ENCODE data around the gene GNA12. TPM values are rescaled to one million over a fixed set of nuclear protein-coding genes. Genes with fewer than 3 reads are reported as not detected.

Gene GNA12
- 26.4 and 29.2 TPM in 2 replicates for total RNA-seq

GRCh38 chr7:2844153-2845033 lies at the start of gene GNA12:
Gene GNA12 (minus strand): TSS chr7:2844308. CDS start chr7:2844161, 147 bp downstream.

GRCh38 chr7:2687881-2688318 lies 156.2 kb downstream of the GNA12 start, which contains the start of gene AMZ1:
Gene AMZ1 (plus strand): TSS chr7:2688202. CDS start chr7:2700452, 12,250 bp downstream.

Other genes with a start within 250 kb of the GNA12 start
- 71.8 and 86.6 TPM in 2 replicates for gene TTYH3, start 212.3 kb downstream of the GNA12 start, total RNA-seq
- gene AMZ1, start 156.1 kb downstream of the GNA12 start, total RNA-seq, result 6.7 and 8.6 TPM in 2 replicates
- gene CARD11, start 199.6 kb upstream of the GNA12 start, total RNA-seq, result not detected in 2 replicates

All from hair follicle dermal papilla cell (primary cell).